ENCODE measurements around the gene MAD1L1.

Gene MAD1L1

GRCh38 chr7:2110610-2111396, 121.9 kb downstream of the MAD1L1 start:
- Histone ChIP-seq H3K27ac (ENCODE audit: insufficient read depth in 1 of 2, low read depth in 1 of 2, low read length in 2 of 2, poor library complexity in 1 of 2, severe bottlenecking in 2 of 2) (no peak overlapping the region), H3K9me3 (ENCODE audit: control extremely low read depth in 1 of 5, control insufficient read depth in 4 of 5, insufficient read depth in 2 of 5, low read depth in 1 of 5, low read length in 4 of 5) (no peaks in the 10 kb centered on the region), H3K4me3 (ENCODE audit: control insufficient read depth in 1 of 7, extremely low read depth in 1 of 7, insufficient read depth in 4 of 7, low read depth in 2 of 7, low read length in 6 of 7) (no peak overlapping the region), H3K36me3 (ENCODE audit: control insufficient read depth in 4 of 4, insufficient read depth in 4 of 4, low read length in 3 of 4) (peaks cover 0 to 30% (median 4%) of the 10 kb centered on the region in 4 experiments), H3K4me1 (ENCODE audit: control extremely low read depth in 1 of 4, control insufficient read depth in 4 of 4, insufficient read depth in 4 of 4, low read length in 3 of 4) (peaks cover 4 to 57% (median 38%) of the 10 kb centered on the region in 4 experiments), H3K27me3 (replicated peaks in 2 of 5; ENCODE audit: control insufficient read depth in 4 of 5, insufficient read depth in 5 of 5, low read length in 4 of 5) (no peaks in the 10 kb centered on the region)
- DNase-seq, result no peak
- POLR2A ChIA-PET, result interaction anchor here (0.7 kb wide), 1 partner anchor 135 kb away, joined by 3 read pairs; no protein-coding TSS in a partner anchor
- 90% methylated on average over 21 of the region's 34 CpGs for WGBS (ENCODE audit: insufficient coverage)
- CTCF ChIA-PET, result interaction anchor here (1.1 to 1.4 kb wide), 2 partner anchors 11 to 21 kb away, joined by 3 to 4 read pairs; no protein-coding TSS in a partner anchor

GRCh38 chr7:2109936-2110609, 122.7 kb downstream of the MAD1L1 start:
- 96% methylated on average over 21 of the region's 28 CpGs for WGBS (ENCODE audit: insufficient coverage)
- POLR2A ChIA-PET, result no interaction called here

GRCh38 chr7:2109251-2109872, 123.4 kb downstream of the MAD1L1 start:
- Histone ChIP-seq H3K9me3 (ENCODE audit: control extremely low read depth in 1 of 5, control insufficient read depth in 4 of 5, insufficient read depth in 2 of 5, low read depth in 1 of 5, low read length in 4 of 5) (no peaks in the 10 kb centered on the region), H3K27ac (ENCODE audit: insufficient read depth in 1 of 2, low read depth in 1 of 2, low read length in 2 of 2, poor library complexity in 1 of 2, severe bottlenecking in 2 of 2) (no peak overlapping the region), H3K27me3 (replicated peaks in 2 of 5; ENCODE audit: control insufficient read depth in 4 of 5, insufficient read depth in 5 of 5, low read length in 4 of 5) (no peaks in the 10 kb centered on the region), H3K4me3 (ENCODE audit: control insufficient read depth in 1 of 7, extremely low read depth in 1 of 7, insufficient read depth in 4 of 7, low read depth in 2 of 7, low read length in 6 of 7) (no peak overlapping the region), H3K4me1 (ENCODE audit: control extremely low read depth in 1 of 4, control insufficient read depth in 4 of 4, insufficient read depth in 4 of 4, low read length in 3 of 4) (peaks cover 4 to 56% (median 41%) of the 10 kb centered on the region in 4 experiments), H3K36me3 (ENCODE audit: control insufficient read depth in 4 of 4, insufficient read depth in 4 of 4, low read length in 3 of 4) (peaks cover 0 to 21% (median 3%) of the 10 kb centered on the region in 4 experiments)
- CTCF ChIA-PET, result no interaction called here
- POLR2A ChIA-PET, result no interaction called here
- no peak for DNase-seq
- 98% methylated on average over 16 of the region's 20 CpGs for WGBS (ENCODE audit: insufficient coverage)

More at GRCh38 chr7:2109936-2110609, 122.7 kb downstream of the MAD1L1 start:
- peak in 1 of 3 donors; percentile 53 for DNase-seq
- H3K4me3 ChIP-seq (ENCODE audit: control insufficient read depth in 1 of 7, extremely low read depth in 1 of 7, insufficient read depth in 4 of 7, low read depth in 2 of 7, low read length in 6 of 7), result no peak overlapping the region
- H3K9me3 ChIP-seq (ENCODE audit: control extremely low read depth in 1 of 5, control insufficient read depth in 4 of 5, insufficient read depth in 2 of 5, low read depth in 1 of 5, low read length in 4 of 5), result no peaks in the 10 kb centered on the region
- H3K27me3 ChIP-seq (replicated peaks in 2 of 5; ENCODE audit: control insufficient read depth in 4 of 5, insufficient read depth in 5 of 5, low read length in 4 of 5), result no peaks in the 10 kb centered on the region
- H3K4me1 ChIP-seq (ENCODE audit: control extremely low read depth in 1 of 4, control insufficient read depth in 4 of 4, insufficient read depth in 4 of 4, low read length in 3 of 4), result peaks cover 4 to 56% (median 37%) of the 10 kb centered on the region in 4 experiments
- CTCF ChIA-PET, result interaction anchor here (1.4 kb wide), 1 partner anchor 21 kb away, joined by 3 read pairs; no protein-coding TSS in a partner anchor
- peaks cover 0 to 27% (median 4%) of the 10 kb centered on the region in 4 experiments for H3K36me3 ChIP-seq (ENCODE audit: control insufficient read depth in 4 of 4, insufficient read depth in 4 of 4, low read length in 3 of 4)
- no peak overlapping the region for H3K27ac ChIP-seq (ENCODE audit: insufficient read depth in 1 of 2, low read depth in 1 of 2, low read length in 2 of 2, poor library complexity in 1 of 2, severe bottlenecking in 2 of 2)

- H3K4me1 ChIP-seq (ENCODE audit: control extremely low read depth in 1 of 4, control insufficient read depth in 4 of 4, insufficient read depth in 4 of 4, low read length in 3 of 4), result peaks cover 4 to 59% (median 48%) of the 10 kb centered on the region in 4 experiments
- H3K9me3 ChIP-seq (ENCODE audit: control extremely low read depth in 1 of 5, control insufficient read depth in 4 of 5, insufficient read depth in 2 of 5, low read depth in 1 of 5, low read length in 4 of 5), result no peaks in the 10 kb centered on the region
- peaks cover 0 to 14% (median 0%) of the 10 kb centered on the region in 4 experiments for H3K36me3 ChIP-seq (ENCODE audit: control insufficient read depth in 4 of 4, insufficient read depth in 4 of 4, low read length in 3 of 4)
- ChIA-PET CTCF (no interaction called here), POLR2A (no interaction called here)
- H3K4me3 ChIP-seq (ENCODE audit: control insufficient read depth in 1 of 7, extremely low read depth in 1 of 7, insufficient read depth in 4 of 7, low read depth in 2 of 7, low read length in 6 of 7), result no peak overlapping the region
- no peak overlapping the region for H3K27ac ChIP-seq (ENCODE audit: insufficient read depth in 1 of 2, low read depth in 1 of 2, low read length in 2 of 2, poor library complexity in 1 of 2, severe bottlenecking in 2 of 2)
- H3K27me3 ChIP-seq (replicated peaks in 2 of 5; ENCODE audit: control insufficient read depth in 4 of 5, insufficient read depth in 5 of 5, low read length in 4 of 5), result no peaks in the 10 kb centered on the region
- DNase-seq, result no peak
- 97% methylated on average over 17 of the region's 24 CpGs for WGBS (ENCODE audit: insufficient coverage)
These were observed 124.1 kb downstream of the MAD1L1 start for GRCh38 chr7:2108501-2109250.

- DNase-seq, result no peak
- Histone ChIP-seq H3K36me3 (ENCODE audit: control insufficient read depth in 4 of 4, insufficient read depth in 4 of 4, low read length in 3 of 4) (peaks cover 0 to 13% (median 0%) of the 10 kb centered on the region in 4 experiments), H3K4me3 (ENCODE audit: control insufficient read depth in 1 of 7, extremely low read depth in 1 of 7, insufficient read depth in 4 of 7, low read depth in 2 of 7, low read length in 6 of 7) (no peak overlapping the region), H3K27ac (ENCODE audit: insufficient read depth in 1 of 2, low read depth in 1 of 2, low read length in 2 of 2, poor library complexity in 1 of 2, severe bottlenecking in 2 of 2) (no peak overlapping the region), H3K4me1 (ENCODE audit: control extremely low read depth in 1 of 4, control insufficient read depth in 4 of 4, insufficient read depth in 4 of 4, low read length in 3 of 4) (peaks cover 4 to 61% (median 51%) of the 10 kb centered on the region in 4 experiments), H3K27me3 (replicated peaks in 2 of 5; ENCODE audit: control insufficient read depth in 4 of 5, insufficient read depth in 5 of 5, low read length in 4 of 5) (no peaks in the 10 kb centered on the region), H3K9me3 (ENCODE audit: control extremely low read depth in 1 of 5, control insufficient read depth in 4 of 5, insufficient read depth in 2 of 5, low read depth in 1 of 5, low read length in 4 of 5) (no peaks in the 10 kb centered on the region)
- ChIA-PET CTCF (no interaction called here), POLR2A (no interaction called here)
- WGBS (ENCODE audit: insufficient coverage), result 100% methylated on average over 3 of the region's 9 CpGs
These were observed 124.7 kb downstream of the MAD1L1 start for GRCh38 chr7:2108071-2108455.

GRCh38 chr7:2107386-2108070, 125.2 kb downstream of the MAD1L1 start:
- Histone ChIP-seq H3K27ac (ENCODE audit: insufficient read depth in 1 of 2, low read depth in 1 of 2, low read length in 2 of 2, poor library complexity in 1 of 2, severe bottlenecking in 2 of 2) (no peak overlapping the region), H3K4me1 (ENCODE audit: control extremely low read depth in 1 of 4, control insufficient read depth in 4 of 4, insufficient read depth in 4 of 4, low read length in 3 of 4) (peaks cover 3 to 56% (median 46%) of the 10 kb centered on the region in 4 experiments), H3K4me3 (ENCODE audit: control insufficient read depth in 1 of 7, extremely low read depth in 1 of 7, insufficient read depth in 4 of 7, low read depth in 2 of 7, low read length in 6 of 7) (no peak overlapping the region), H3K27me3 (replicated peaks in 2 of 5; ENCODE audit: control insufficient read depth in 4 of 5, insufficient read depth in 5 of 5, low read length in 4 of 5) (no peaks in the 10 kb centered on the region), H3K9me3 (ENCODE audit: control extremely low read depth in 1 of 5, control insufficient read depth in 4 of 5, insufficient read depth in 2 of 5, low read depth in 1 of 5, low read length in 4 of 5) (no peaks in the 10 kb centered on the region), H3K36me3 (ENCODE audit: control insufficient read depth in 4 of 4, insufficient read depth in 4 of 4, low read length in 3 of 4) (peaks cover 0 to 15% (median 0%) of the 10 kb centered on the region in 4 experiments)
- 84% methylated on average over 16 of the region's 21 CpGs for WGBS (ENCODE audit: insufficient coverage)
- DNase-seq, result no peak
- CTCF ChIA-PET, result no interaction called here
- POLR2A ChIA-PET, result no interaction called here

All from common myeloid progenitor, CD34-positive (primary cell).